Memory B cell (primary cell): ENCODE results near the gene SRPK3.
A peak's percentile ranks its signal among the peaks of the same experiment; 100 is the strongest.

Experiments
- ATAC-seq: fragments of 150-1000 bp; cut with Tn5 transposase; 2 replicates; pipeline ENCODE4 v1.10.0; 2021; ENCODE audit warnings: low read depth, mild to moderate bottlenecking, moderate library complexity
- DNase-seq, 2 donors: peaks; one replicate each; pipeline ENCODE4 v3.0.0; 2022; ENCODE audit warnings: low spot score in 2 of 2
- H3K27ac Mint-ChIP-seq: one replicate; pipeline ENCODE4 v1.8.0; 2022; ENCODE audit warnings: mild to moderate bottlenecking, moderate library complexity, mixed read lengths
- H3K27me3 Mint-ChIP-seq: one replicate; pipeline ENCODE4 v1.8.0; 2022; ENCODE audit warnings: mixed read lengths
- H3K36me3 Mint-ChIP-seq: one replicate; pipeline ENCODE4 v1.8.0; 2022; ENCODE audit warnings: mild to moderate bottlenecking, mixed read lengths
- H3K4me1 Mint-ChIP-seq: one replicate; pipeline ENCODE4 v1.8.0; 2022; ENCODE audit warnings: mixed read lengths
- H3K4me3 Mint-ChIP-seq: one replicate; pipeline ENCODE4 v1.8.0; 2022; ENCODE audit warnings: mild to moderate bottlenecking, moderate library complexity, mixed read lengths
- H3K9me3 Mint-ChIP-seq: one replicate; pipeline ENCODE4 v1.8.0; 2022; ENCODE audit warnings: mixed read lengths

SRPK3 gene

GRCh38 chrX:153763298-153763932, 17.4 kb upstream of the SRPK3 start:
- no peak for ATAC-seq
- H3K4me3 Mint-ChIP-seq, result no peak overlapping the region
- H3K27me3 Mint-ChIP-seq, result no peaks in the 10 kb centered on the region
- H3K27ac Mint-ChIP-seq, result no peak overlapping the region
- peaks cover 13% of the 10 kb centered on the region for H3K4me1 Mint-ChIP-seq
- no peaks in the 10 kb centered on the region for H3K9me3 Mint-ChIP-seq
- no peak for DNase-seq
- no peaks in the 10 kb centered on the region for H3K36me3 Mint-ChIP-seq

- H3K36me3 Mint-ChIP-seq, result no peaks in the 10 kb centered on the region
- no peak within 1 kb of the TSS for H3K27ac Mint-ChIP-seq
- H3K9me3 Mint-ChIP-seq, result no peaks in the 10 kb centered on the region
- H3K4me1 Mint-ChIP-seq, result peaks cover 10% of the 10 kb centered on the region
- no peak within 1 kb of the TSS for H3K4me3 Mint-ChIP-seq
- ATAC-seq (peak; percentile 90), DNase-seq (peak; percentile 62 to 77)
- H3K27me3 Mint-ChIP-seq, result no peaks in the 10 kb centered on the region
These were observed 16.7 kb upstream of the SRPK3 start, which contains the start of gene PLXNB3 for GRCh38 chrX:153763989-153764755. Gene PLXNB3 (plus strand): TSS chrX:153764249. CDS start chrX:153765536, 1,287 bp downstream.

- ATAC-seq (no peak), DNase-seq (no peak)
- H3K36me3 Mint-ChIP-seq, result no peaks in the 10 kb centered on the region
- no peak overlapping the region for H3K4me3 Mint-ChIP-seq
- H3K27me3 Mint-ChIP-seq, result no peaks in the 10 kb centered on the region
- peaks cover 10% of the 10 kb centered on the region for H3K4me1 Mint-ChIP-seq
- no peaks in the 10 kb centered on the region for H3K9me3 Mint-ChIP-seq
- H3K27ac Mint-ChIP-seq, result no peak overlapping the region
These were observed 16.1 kb upstream of the SRPK3 start for GRCh38 chrX:153764786-153765137.

- no peak overlapping the region for H3K4me3 Mint-ChIP-seq
These were observed 15.4 kb upstream of the SRPK3 start for GRCh38 chrX:153765138-153766079.

GRCh38 chrX:153766098-153766817, 14.6 kb upstream of the SRPK3 start:
- no peaks in the 10 kb centered on the region for H3K9me3 Mint-ChIP-seq
- no peaks in the 10 kb centered on the region for H3K36me3 Mint-ChIP-seq
- DNase-seq (no peak), ATAC-seq (no peak)
- H3K4me3 Mint-ChIP-seq, result no peak overlapping the region
- peaks cover 10% of the 10 kb centered on the region for H3K4me1 Mint-ChIP-seq
- no peak overlapping the region for H3K27ac Mint-ChIP-seq
- no peaks in the 10 kb centered on the region for H3K27me3 Mint-ChIP-seq

More at GRCh38 chrX:153765138-153766079, 15.4 kb upstream of the SRPK3 start:
- ATAC-seq, result no peak
- Mint-ChIP-seq H3K27me3 (no peaks in the 10 kb centered on the region), H3K36me3 (no peaks in the 10 kb centered on the region), H3K4me1 (peaks cover 10% of the 10 kb centered on the region), H3K9me3 (no peaks in the 10 kb centered on the region), H3K27ac (no peak overlapping the region)
- no peak for DNase-seq

- H3K27me3 Mint-ChIP-seq, result no peaks in the 10 kb centered on the region
- DNase-seq (no peak), ATAC-seq (no peak)
- H3K9me3 Mint-ChIP-seq, result no peaks in the 10 kb centered on the region
- H3K4me1 Mint-ChIP-seq, result peaks cover 10% of the 10 kb centered on the region
- no peaks in the 10 kb centered on the region for H3K36me3 Mint-ChIP-seq
- no peak overlapping the region for H3K27ac Mint-ChIP-seq
- H3K4me3 Mint-ChIP-seq, result no peak overlapping the region
These were observed 13.8 kb upstream of the SRPK3 start for GRCh38 chrX:153766871-153767673.

GRCh38 chrX:153767674-153768055, 13.2 kb upstream of the SRPK3 start:
- H3K4me3 Mint-ChIP-seq, result no peak overlapping the region
- H3K27me3 Mint-ChIP-seq, result no peaks in the 10 kb centered on the region
- no peaks in the 10 kb centered on the region for H3K36me3 Mint-ChIP-seq
- DNase-seq (no peak), ATAC-seq (no peak)
- H3K27ac Mint-ChIP-seq, result no peak overlapping the region
- H3K4me1 Mint-ChIP-seq, result peaks cover 10% of the 10 kb centered on the region
- H3K9me3 Mint-ChIP-seq, result no peaks in the 10 kb centered on the region

GRCh38 chrX:153768311-153769157, 12.3 kb upstream of the SRPK3 start:
- no peaks in the 10 kb centered on the region for H3K9me3 Mint-ChIP-seq
- ATAC-seq (peak; percentile 32), DNase-seq (no peak)
- no peak overlapping the region for H3K4me3 Mint-ChIP-seq
- H3K4me1 Mint-ChIP-seq, result peaks cover 10% of the 10 kb centered on the region
- H3K27ac Mint-ChIP-seq, result no peak overlapping the region
- H3K36me3 Mint-ChIP-seq, result no peaks in the 10 kb centered on the region
- H3K27me3 Mint-ChIP-seq, result no peaks in the 10 kb centered on the region

GRCh38 chrX:153769158-153769864, 11.5 kb upstream of the SRPK3 start:
- Mint-ChIP-seq H3K27ac (no peak overlapping the region), H3K27me3 (no peaks in the 10 kb centered on the region), H3K36me3 (no peaks in the 10 kb centered on the region), H3K4me1 (peaks cover 6% of the 10 kb centered on the region), H3K9me3 (no peaks in the 10 kb centered on the region), H3K4me3 (no peak overlapping the region)
- DNase-seq, result no peak
- no peak for ATAC-seq

- H3K27ac Mint-ChIP-seq, result no peak overlapping the region
- H3K36me3 Mint-ChIP-seq, result no peaks in the 10 kb centered on the region
- no peaks in the 10 kb centered on the region for H3K27me3 Mint-ChIP-seq
- no peaks in the 10 kb centered on the region for H3K9me3 Mint-ChIP-seq
- H3K4me3 Mint-ChIP-seq, result no peak overlapping the region
- ATAC-seq (no peak), DNase-seq (no peak)
- H3K4me1 Mint-ChIP-seq, result peaks cover 6% of the 10 kb centered on the region
These were observed 10.8 kb upstream of the SRPK3 start for GRCh38 chrX:153769865-153770600.

- ATAC-seq (no peak), DNase-seq (no peak)
- Mint-ChIP-seq H3K4me3 (no peak overlapping the region), H3K9me3 (no peaks in the 10 kb centered on the region), H3K27ac (no peak overlapping the region), H3K4me1 (peaks cover 6% of the 10 kb centered on the region), H3K27me3 (no peaks in the 10 kb centered on the region), H3K36me3 (no peaks in the 10 kb centered on the region)
These were observed 10.0 kb upstream of the SRPK3 start for GRCh38 chrX:153770601-153771414.
